Stimulated activated CD8-positive, alpha-beta memory T cell treated with anti-CD3 and anti-CD28 coated beads, Interleukin-4, amount 100 ng/mL, for 4 hours (primary cell): ENCODE data around the gene B4GALT7.
"Not testable (repeated sequence)": the region's sequence is repeated elsewhere in the genome, so short reads cannot be mapped to it uniquely, and the experiment has no call there.

Experiments used
- DNase-seq, 2 donors: peaks; one replicate each; pipeline ENCODE4 v3.0.0-alpha.2; 2020; ENCODE audit warnings: low read depth in 2 of 2, low spot score in 1 of 2

The B4GALT7 gene

DNA sequence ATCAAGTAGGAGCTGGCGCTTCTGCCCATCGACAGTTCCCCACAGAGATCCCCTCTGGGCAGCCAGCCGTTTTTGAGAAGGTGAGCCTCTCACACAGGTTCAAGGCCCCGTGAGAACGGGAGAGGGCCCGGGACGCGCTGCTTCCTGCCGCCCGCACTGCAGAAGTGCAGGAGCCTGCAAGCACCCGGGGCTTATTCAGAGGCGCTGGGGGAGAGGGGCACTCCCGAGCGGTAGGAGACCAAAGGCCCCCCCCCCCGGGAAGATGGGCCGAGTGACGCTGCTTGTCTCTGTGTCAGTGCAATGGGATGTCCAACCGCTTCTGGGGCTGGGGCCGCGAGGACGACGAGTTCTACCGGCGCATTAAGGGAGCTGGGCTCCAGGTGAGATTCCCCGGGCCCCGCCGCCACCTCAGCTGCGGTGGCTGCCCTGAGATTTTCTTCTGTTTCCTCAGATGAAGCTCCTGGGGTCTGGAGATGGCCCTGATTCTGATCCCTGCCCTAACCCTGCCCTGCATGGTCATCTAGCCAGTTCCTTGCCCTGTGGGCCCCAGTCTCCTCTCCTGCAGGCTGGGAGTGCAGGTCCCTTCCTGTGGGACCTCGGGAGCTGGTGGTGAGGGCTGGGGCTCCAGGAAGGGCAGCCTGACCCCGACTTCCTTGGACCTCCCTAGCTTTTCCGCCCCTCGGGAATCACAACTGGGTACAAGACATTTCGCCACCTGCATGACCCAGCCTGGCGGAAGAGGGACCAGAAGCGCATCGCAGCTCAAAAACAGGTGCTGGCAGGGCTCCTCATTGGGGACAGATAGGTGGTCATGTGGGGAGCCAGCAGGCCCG is 8.5 kb downstream of the B4GALT7 start:
- no peak for DNase-seq

- DNase-seq, result no peak
These were observed 9.4 kb downstream of the B4GALT7 start for GRCh38 chr5:177609076-177610059.

GRCh38 chr5:177610131-177610769 is 10.3 kb downstream of the B4GALT7 start:
- no peak for DNase-seq

DNA sequence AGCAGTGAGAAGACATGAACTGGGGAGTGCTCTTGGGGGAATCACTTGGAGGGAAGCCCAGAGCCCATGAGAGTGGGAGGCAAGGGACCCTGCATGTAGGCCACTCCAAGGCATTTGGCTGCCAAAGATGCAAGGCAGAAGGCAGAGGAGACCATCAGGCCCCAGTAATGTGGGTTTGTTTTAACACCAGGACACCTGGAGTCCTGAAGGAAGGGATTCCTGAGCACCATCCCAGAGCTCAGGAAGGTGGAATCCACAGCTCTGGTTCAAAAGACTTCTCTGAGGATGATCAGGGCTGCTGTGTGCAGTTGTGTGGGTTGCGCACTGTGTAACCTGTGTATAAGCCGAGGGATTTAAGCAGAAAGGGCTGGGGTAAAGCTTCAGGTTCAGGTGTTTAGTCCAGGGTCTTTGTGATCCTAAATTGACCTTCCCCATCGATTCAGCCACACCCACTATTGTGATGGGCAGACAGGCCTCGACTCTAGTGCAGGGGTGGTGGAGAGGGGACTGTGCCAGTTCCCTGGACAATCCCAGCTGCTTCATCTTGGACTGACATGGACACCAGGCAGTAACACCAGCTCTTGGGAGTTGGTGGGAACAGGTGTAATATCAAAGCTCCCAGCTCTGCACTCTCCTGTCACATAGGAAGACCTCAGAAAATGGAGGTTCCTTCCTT is 11.0 kb downstream of the B4GALT7 start:
- DNase-seq, result no peak

DNA sequence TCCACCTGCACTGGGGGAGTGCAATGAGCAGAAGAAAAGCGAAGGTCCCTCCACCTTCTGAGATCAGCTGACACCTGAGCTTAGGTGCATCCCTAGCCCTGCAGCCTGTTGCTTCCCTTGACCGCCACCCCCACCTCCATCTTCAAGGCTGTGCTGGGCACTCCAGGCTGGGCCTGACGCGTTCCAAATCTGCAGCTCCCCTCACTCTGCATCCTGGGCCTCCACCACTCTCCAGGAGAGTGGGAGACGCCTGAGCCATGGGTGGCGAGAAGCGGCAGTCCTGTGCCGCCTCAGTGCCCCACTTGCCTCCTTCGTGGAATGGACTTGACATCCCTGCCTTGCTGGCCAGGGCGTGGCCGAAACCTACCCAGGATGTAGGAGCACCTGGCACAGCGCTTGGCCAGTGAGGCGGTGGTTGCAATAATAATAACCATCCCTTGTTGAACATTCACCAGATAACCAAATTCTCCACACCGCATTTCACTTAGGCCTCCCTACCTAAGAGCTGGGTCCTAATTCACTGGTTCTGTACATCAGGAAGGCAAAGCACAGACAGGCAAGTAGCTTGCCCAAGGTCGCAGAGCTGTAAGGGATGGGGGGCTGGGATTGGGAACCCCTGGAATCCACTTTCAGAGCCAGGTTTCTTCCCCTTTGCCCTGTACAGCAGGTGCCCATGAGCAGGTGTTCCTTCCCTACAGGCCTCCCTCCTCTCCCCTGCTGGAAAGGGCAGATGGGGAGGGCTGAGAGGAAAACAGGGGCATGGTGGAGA is 11.7 kb downstream of the B4GALT7 start:
- DNase-seq, result no peak

DNA sequence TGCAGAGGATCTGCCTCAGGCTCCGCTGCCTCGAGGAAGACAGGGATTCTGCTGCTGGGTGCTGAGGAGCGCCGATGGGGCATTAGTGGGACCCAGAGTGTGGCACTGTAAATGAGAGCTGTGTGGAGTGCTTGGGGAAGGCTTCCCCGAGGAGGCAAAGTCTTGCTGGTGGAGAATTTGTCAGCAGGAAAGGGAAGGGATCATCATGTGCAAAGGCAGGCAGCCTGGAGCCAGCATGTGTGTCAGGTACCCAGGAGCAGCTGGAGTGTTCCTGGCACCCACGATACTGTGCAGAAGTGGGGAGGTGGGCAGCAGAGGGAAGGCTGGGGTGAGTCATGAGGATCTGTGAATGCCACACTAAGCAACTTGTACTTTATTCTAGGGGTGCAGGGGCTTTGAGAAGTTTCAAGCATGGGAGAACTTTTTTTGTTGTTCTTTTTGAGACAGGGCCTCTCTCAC is 12.3 kb downstream of the B4GALT7 start:
- no peak for DNase-seq

GRCh38 chr5:177620560-177620959 is 20.6 kb downstream of the B4GALT7 start:
- no peak for DNase-seq

GRCh38 chr5:177624172-177624571 is 24.2 kb downstream of the B4GALT7 start:
- not testable (repeated sequence) for DNase-seq

DNA sequence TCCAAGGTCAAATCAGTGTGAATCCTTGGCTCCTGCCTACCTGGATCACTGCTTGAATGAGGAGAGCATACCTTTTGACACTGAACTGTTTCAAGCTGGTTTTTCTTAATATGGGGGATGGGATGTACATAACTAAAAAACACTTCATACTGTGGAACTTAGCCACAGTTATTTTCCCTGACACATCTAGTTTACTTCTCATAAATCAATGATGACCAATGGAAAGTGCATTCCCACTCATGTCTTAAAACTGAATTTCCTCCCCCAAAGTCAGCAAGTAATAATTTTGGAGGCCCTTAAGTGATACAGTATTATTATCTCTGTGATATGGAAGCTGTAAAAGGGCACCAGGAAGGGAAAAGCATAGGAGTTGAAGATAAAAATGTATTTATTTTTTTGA is 30.3 kb downstream of the B4GALT7 start:
- DNase-seq, result not testable (repeated sequence)

DNA sequence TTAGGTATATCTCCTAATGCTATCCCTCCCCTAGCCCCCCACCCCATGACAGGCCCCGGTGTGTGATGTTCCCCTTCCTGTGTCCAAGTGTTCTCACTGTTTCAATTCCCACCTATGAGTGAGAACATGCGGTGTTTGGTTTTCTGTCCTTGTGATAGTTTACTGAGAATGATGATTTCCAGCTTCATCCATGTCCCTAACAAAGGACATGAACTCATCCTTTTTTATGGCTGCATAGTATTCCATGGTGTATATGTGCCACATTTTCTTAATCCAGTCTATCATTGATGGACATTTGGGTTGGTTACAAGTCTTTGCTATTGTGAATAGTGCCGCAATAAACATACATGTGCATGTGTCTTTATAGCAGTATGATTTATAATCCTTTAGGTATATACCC is 35.0 kb downstream of the B4GALT7 start:
- not testable (repeated sequence) for DNase-seq

DNA sequence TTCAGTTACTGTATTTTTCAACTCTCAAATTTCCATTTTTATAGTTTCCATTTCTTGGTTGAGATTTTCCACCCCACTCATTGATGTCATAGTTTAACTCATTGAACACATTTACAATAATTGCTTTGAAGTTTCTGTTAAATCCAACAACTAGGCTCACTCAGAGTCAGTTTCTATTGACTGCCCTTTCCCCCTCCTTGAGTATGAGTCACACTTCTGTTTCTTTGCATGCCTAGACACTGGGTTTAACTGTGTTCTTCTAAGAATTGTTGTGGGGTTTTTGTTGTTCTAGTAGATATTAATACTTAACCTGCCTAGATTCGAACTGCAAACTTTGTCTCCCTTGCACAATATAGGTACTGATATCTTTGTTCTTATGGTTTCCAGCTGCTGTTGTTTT is 45.5 kb downstream of the B4GALT7 start:
- DNase-seq, result not testable (repeated sequence)

DNA sequence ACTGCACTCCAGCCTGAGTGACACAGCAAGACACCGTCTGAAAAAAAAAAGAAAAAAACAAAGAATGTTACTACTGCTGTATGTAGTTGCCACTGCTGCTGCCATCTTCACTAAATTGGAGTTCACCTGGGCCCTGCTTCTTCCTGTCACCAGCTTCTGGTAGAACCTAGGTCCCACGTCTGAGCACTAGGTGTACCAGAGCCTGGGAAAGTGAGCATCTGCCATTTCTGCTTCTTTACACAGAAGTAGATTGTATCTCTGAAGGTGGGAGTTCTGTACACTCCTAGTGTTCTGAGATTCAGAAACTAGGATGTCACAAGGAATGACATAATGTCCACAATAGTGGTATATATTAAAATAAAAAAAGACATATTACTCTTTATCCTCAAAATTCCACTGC is 51.3 kb downstream of the B4GALT7 start:
- DNase-seq, result not testable (repeated sequence)

DNA sequence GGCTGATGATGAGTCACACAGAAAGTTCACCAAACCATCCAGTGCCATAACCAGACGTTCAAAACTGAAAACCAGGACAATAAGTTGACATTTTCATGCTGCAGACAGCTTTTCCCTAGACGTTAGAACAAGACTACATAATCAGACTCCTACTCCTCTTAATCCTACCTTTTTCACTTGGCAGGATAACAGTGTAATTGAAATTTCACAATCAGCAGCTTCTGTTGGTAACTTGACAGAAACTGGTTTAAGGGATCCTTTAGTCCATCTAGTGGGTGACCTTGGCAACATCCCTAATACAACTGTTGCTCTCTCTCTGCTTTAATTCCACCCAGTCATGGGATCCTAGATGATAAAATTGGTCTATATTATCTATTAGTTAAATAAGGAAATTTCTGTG is 57.9 kb downstream of the B4GALT7 start:
- not testable (repeated sequence) for DNase-seq

- not testable (repeated sequence) for DNase-seq
These were observed 58.6 kb downstream of the B4GALT7 start for GRCh38 chr5:177658542-177658941.
